NCI-H2171 (cell line): ENCODE data around the gene DCPS.
"Not testable (repeated sequence)": the region's sequence is repeated elsewhere in the genome, so short reads cannot be mapped to it uniquely, and the experiment has no call there.

Source experiments
- DNase-seq: peaks from one replicate; lab custom pipeline; 2025; lab: John Stamatoyannopoulos, UW

Gene DCPS

GRCh38 chr11:126345283-126345682 lies 41.4 kb downstream of the DCPS start:
- no peak for DNase-seq

GRCh38 chr11:126345759-126346585 lies 42.1 kb downstream of the DCPS start:
- no peak for DNase-seq

- DNase-seq = no peak
Measured at GRCh38 chr11:126346586-126346940, 42.7 kb downstream of the DCPS start.

GRCh38 chr11:126346946-126347345 lies 43.1 kb downstream of the DCPS start:
- not testable (repeated sequence) for DNase-seq

GRCh38 chr11:126347751-126348668 lies 44.1 kb downstream of the DCPS start:
- no peak for DNase-seq

- no peak for DNase-seq
Measured at GRCh38 chr11:126348806-126349582, 45.1 kb downstream of the DCPS start.

- DNase-seq = no peak
Measured at GRCh38 chr11:126350836-126351235, 47.0 kb downstream of the DCPS start.

GRCh38 chr11:126352163-126352562 lies 48.3 kb downstream of the DCPS start:
- no peak for DNase-seq

- DNase-seq = no peak
Measured at GRCh38 chr11:126352934-126353801, 49.3 kb downstream of the DCPS start.

- no peak for DNase-seq
Measured at GRCh38 chr11:126354631-126355323, 50.9 kb downstream of the DCPS start.

- DNase-seq = peak; percentile 75
Measured at GRCh38 chr11:126355324-126355925, 51.6 kb downstream of the DCPS start, which contains the start of gene ST3GAL4. Gene ST3GAL4, plus strand, starts transcription at chr11:126355686. Its CDS starts 50,470 bp downstream, at chr11:126406156.

- no peak for DNase-seq
Measured at GRCh38 chr11:126355926-126356897, 52.4 kb downstream of the DCPS start.

- no peak for DNase-seq
Measured at GRCh38 chr11:126357055-126357962, 53.4 kb downstream of the DCPS start.

- no peak for DNase-seq
Measured at GRCh38 chr11:126357969-126358762, 54.3 kb downstream of the DCPS start.

GRCh38 chr11:126358763-126359160 lies 54.9 kb downstream of the DCPS start:
- DNase-seq = no peak

- DNase-seq = peak; percentile 77
Measured at GRCh38 chr11:126359431-126360048, 55.7 kb downstream of the DCPS start.
